WTC11 (cell line): ENCODE measurements around the gene AXIN2.

Experiments used
- ATF1 ChIP-seq: sonication (generic); formaldehyde crosslinking; IDR thresholded peaks from 2 replicates; pipeline ENCODE4 v1.8.1; 2023; ENCODE audit warnings: mild to moderate bottlenecking, moderate library complexity, missing genetic modification reagents
- CBFB ChIP-seq: sonication (generic); formaldehyde crosslinking; IDR thresholded peaks from 2 replicates; pipeline ENCODE4 v1.8.1; 2022; ENCODE audit warnings: mild to moderate bottlenecking, low read depth, missing genetic modification reagents
- CTCF ChIP-seq: fragments of 200-600 bp; IDR thresholded peaks from 2 replicates; pipeline ENCODE4 v1.8.0; 2022; ENCODE audit warnings: antibody characterized with exemption
- E2F5 ChIP-seq: sonication (generic); formaldehyde crosslinking; IDR thresholded peaks from 2 replicates; pipeline ENCODE4 v1.8.1; 2022; ENCODE audit warnings: mild to moderate bottlenecking, moderate library complexity, missing genetic modification reagents
- HMGXB4 ChIP-seq: sonication (generic); formaldehyde crosslinking; IDR thresholded peaks from 2 replicates; pipeline ENCODE4 v1.8.1; 2023; ENCODE audit warnings: mild to moderate bottlenecking, moderate library complexity, missing genetic modification reagents
- MAX ChIP-seq: sonication (generic); formaldehyde crosslinking; IDR thresholded peaks from 2 replicates; pipeline ENCODE4 v1.8.0; 2022; ENCODE audit warnings: mild to moderate bottlenecking, missing genetic modification reagents
- PRRX2 ChIP-seq: fragments of 250-450 bp; sonication (Bioruptor Pico); IDR thresholded peaks from 2 replicates; pipeline ENCODE4 v1.8.0; 2021; ENCODE audit warnings: mild to moderate bottlenecking
- ZNF138 ChIP-seq: sonication (generic); formaldehyde crosslinking; conservative IDR thresholded peaks from 2 replicates; pipeline ENCODE4 v1.8.1; 2022; ENCODE audit warnings: mild to moderate bottlenecking, moderate library complexity, missing genetic modification reagents

GRCh38 chr17:65542610-65543009 lies 18.8 kb downstream of the AXIN2 start:
- no peak for TF ChIP-seq CTCF
- no peak for TF ChIP-seq PRRX2 (CRISPR knock-in tag)
- no peak for TF ChIP-seq HMGXB4
- TF ChIP-seq CBFB, result no peak
- TF ChIP-seq MAX (CRISPR knock-in tag), result no peak
- TF ChIP-seq ATF1 (CRISPR knock-in tag), result no peak
- no peak for TF ChIP-seq E2F5 (CRISPR knock-in tag)
- no peak for TF ChIP-seq ZNF138 (CRISPR knock-in tag)
